ENCODE results near the gene URB2. TPM values are rescaled to one million over a fixed set of nuclear protein-coding genes. Genes with fewer than 3 reads are reported as not detected.

The URB2 gene
- total RNA-seq, 1 donor: 9.0 TPM

DNA sequence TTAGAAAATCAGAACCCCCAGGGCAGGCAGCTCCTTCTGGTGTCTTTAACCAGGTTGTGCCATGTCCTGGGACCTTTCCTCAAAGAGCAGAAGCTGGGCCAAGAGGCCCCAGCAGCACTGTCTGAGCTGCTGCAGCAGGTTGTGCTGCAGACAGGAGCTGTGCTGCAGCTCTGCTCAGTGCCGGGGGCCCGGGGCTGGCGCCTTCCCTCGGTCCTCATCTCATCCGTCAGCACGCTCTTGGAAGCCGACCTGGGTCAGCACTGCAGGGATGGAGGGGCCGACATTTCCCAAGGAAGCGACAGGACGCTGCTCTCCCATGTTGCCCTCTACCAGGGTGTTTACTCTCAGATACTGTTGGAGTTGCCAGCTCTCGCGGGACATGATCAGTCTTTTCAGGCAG is 11.7 kb downstream of the URB2 start:
- no peak overlapping the region for H3K4me2 ChIP-seq (ENCODE audit: insufficient read depth, low read length)
- no peak for DNase-seq (ENCODE audit: insufficient read length, low spot score, missing footprints)
- H3K27me3 ChIP-seq (ENCODE audit: insufficient read depth, low read length): no peaks in the 10 kb centered on the region
- no peak overlapping the region for H3K27ac ChIP-seq (ENCODE audit: low read depth, low read length)
- peaks cover 30% of the 10 kb centered on the region for H3K36me3 ChIP-seq (ENCODE audit: insufficient read depth, low read length)
- H3K4me1 ChIP-seq (ENCODE audit: insufficient read depth, low read length): no peaks in the 10 kb centered on the region
- H3K79me2 ChIP-seq (ENCODE audit: insufficient read depth, low read length): peaks cover 23% of the 10 kb centered on the region
- no peaks in the 10 kb centered on the region for H3K9me3 ChIP-seq (ENCODE audit: low read depth, low read length)
- H4K20me1 ChIP-seq (ENCODE audit: insufficient read depth, low read length): peaks cover 6% of the 10 kb centered on the region
- H2AFZ ChIP-seq (ENCODE audit: low read length): no peak overlapping the region
- H3K4me3 ChIP-seq (ENCODE audit: insufficient read depth, low read length): no peak overlapping the region
- TF ChIP-seq, protein P1, sequence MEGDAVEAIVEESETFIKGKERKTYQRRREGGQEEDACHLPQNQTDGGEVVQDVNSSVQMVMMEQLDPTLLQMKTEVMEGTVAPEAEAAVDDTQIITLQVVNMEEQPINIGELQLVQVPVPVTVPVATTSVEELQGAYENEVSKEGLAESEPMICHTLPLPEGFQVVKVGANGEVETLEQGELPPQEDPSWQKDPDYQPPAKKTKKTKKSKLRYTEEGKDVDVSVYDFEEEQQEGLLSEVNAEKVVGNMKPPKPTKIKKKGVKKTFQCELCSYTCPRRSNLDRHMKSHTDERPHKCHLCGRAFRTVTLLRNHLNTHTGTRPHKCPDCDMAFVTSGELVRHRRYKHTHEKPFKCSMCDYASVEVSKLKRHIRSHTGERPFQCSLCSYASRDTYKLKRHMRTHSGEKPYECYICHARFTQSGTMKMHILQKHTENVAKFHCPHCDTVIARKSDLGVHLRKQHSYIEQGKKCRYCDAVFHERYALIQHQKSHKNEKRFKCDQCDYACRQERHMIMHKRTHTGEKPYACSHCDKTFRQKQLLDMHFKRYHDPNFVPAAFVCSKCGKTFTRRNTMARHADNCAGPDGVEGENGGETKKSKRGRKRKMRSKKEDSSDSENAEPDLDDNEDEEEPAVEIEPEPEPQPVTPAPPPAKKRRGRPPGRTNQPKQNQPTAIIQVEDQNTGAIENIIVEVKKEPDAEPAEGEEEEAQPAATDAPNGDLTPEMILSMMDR (IDR thresholded peaks at IDR 0.05; ENCODE audit: extremely low read depth, low read depth, low read length): no peak

DNA sequence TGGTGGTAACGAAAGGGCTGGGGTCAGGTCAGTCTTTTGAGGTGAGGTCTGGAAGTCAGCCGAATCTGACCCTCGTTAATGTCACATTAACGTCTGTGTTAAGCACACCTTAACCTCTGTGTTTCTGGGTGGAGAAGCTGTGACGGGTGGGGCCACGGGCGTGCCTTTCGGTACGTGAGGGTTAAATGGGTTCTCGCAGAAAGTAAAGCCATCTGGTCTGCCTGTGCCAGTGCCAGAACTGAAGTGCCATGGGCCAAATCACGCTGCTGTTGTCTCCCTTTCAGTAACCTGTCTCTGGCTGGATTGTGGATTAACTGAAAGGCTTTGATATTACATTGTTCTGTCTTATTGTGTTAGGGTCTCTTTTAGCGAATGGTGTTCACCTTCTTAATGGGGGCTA is 14.4 kb downstream of the URB2 start:
- H3K4me1 ChIP-seq (ENCODE audit: insufficient read depth, low read length): no peaks in the 10 kb centered on the region
- H3K36me3 ChIP-seq (ENCODE audit: insufficient read depth, low read length): peaks cover 38% of the 10 kb centered on the region
- no peak overlapping the region for H3K4me3 ChIP-seq (ENCODE audit: insufficient read depth, low read length)
- TF ChIP-seq, protein P1 (IDR thresholded peaks at IDR 0.05; ENCODE audit: extremely low read depth, low read depth, low read length): no peak
- peaks cover 22% of the 10 kb centered on the region for H3K79me2 ChIP-seq (ENCODE audit: insufficient read depth, low read length)
- H3K4me2 ChIP-seq (ENCODE audit: insufficient read depth, low read length): no peak overlapping the region
- H4K20me1 ChIP-seq (ENCODE audit: insufficient read depth, low read length): peaks cover 14% of the 10 kb centered on the region
- no peaks in the 10 kb centered on the region for H3K27me3 ChIP-seq (ENCODE audit: insufficient read depth, low read length)
- no peak overlapping the region for H2AFZ ChIP-seq (ENCODE audit: low read length)
- H3K27ac ChIP-seq (ENCODE audit: low read depth, low read length): no peak overlapping the region
- H3K9me3 ChIP-seq (ENCODE audit: low read depth, low read length): no peaks in the 10 kb centered on the region
- no peak for DNase-seq (ENCODE audit: insufficient read length, low spot score, missing footprints)

DNA sequence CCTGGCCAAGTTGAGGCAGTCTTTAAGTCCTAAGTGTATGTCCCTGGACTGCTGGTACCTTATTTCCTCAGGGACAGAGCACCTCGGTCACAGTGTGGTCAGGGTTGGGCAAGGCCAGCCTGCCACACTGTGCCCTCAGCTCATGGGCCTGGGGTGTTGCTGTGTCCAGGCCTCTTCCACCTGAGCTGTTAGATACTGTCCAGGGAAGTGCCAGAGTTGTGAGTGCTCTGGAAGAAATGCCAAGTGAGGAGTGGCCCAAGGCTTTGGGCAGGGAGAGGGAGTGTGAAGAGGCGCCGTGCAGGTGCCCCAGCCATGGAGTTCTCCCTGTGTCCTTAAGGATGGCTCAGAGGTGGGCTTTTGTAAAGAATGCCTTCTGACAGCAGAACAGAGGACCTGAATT is 15.3 kb downstream of the URB2 start:
- Histone ChIP-seq H3K79me2 (ENCODE audit: insufficient read depth, low read length) (peaks cover 22% of the 10 kb centered on the region), H3K4me2 (ENCODE audit: insufficient read depth, low read length) (no peak overlapping the region), H3K27ac (ENCODE audit: low read depth, low read length) (no peak overlapping the region), H3K4me1 (ENCODE audit: insufficient read depth, low read length) (no peaks in the 10 kb centered on the region), H3K9me3 (ENCODE audit: low read depth, low read length) (no peaks in the 10 kb centered on the region), H4K20me1 (ENCODE audit: insufficient read depth, low read length) (peaks cover 12% of the 10 kb centered on the region), H3K36me3 (ENCODE audit: insufficient read depth, low read length) (peaks cover 39% of the 10 kb centered on the region), H3K27me3 (ENCODE audit: insufficient read depth, low read length) (no peaks in the 10 kb centered on the region), H2AFZ (ENCODE audit: low read length) (no peak overlapping the region), H3K4me3 (ENCODE audit: insufficient read depth, low read length) (no peak overlapping the region)
- TF ChIP-seq, protein P1 (IDR thresholded peaks at IDR 0.05; ENCODE audit: extremely low read depth, low read depth, low read length): no peak
- no peak for DNase-seq (ENCODE audit: insufficient read length, low spot score, missing footprints)

DNA sequence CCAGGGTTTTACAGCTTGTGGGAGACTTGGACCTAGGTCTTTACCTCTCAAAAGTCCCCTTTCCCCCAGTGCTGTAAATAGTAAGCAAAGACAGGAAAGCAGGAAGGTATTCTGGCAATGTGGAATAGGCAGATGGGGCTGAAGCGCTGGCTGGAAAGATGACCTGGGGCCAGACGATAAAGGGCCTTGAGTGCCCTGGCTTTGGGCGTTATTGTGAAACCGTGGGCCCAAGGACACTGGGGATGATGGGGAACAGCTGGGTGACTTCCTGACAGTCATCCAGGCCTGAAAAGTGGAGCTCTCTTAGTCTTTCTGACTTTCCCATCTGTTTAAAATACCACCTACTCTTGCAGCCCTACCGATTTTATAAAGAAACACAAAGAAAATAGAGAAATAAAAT is 16.3 kb downstream of the URB2 start:
- Histone ChIP-seq H3K9me3 (ENCODE audit: low read depth, low read length) (no peaks in the 10 kb centered on the region), H2AFZ (ENCODE audit: low read length) (no peak overlapping the region), H3K27me3 (ENCODE audit: insufficient read depth, low read length) (no peaks in the 10 kb centered on the region), H4K20me1 (ENCODE audit: insufficient read depth, low read length) (peaks cover 12% of the 10 kb centered on the region), H3K4me1 (ENCODE audit: insufficient read depth, low read length) (no peaks in the 10 kb centered on the region), H3K36me3 (ENCODE audit: insufficient read depth, low read length) (peaks cover 38% of the 10 kb centered on the region), H3K4me2 (ENCODE audit: insufficient read depth, low read length) (no peak overlapping the region), H3K79me2 (ENCODE audit: insufficient read depth, low read length) (peaks cover 22% of the 10 kb centered on the region), H3K4me3 (ENCODE audit: insufficient read depth, low read length) (no peak overlapping the region), H3K27ac (ENCODE audit: low read depth, low read length) (no peak overlapping the region)
- TF ChIP-seq, protein P1 (IDR thresholded peaks at IDR 0.05; ENCODE audit: extremely low read depth, low read depth, low read length): no peak
- no peak for DNase-seq (ENCODE audit: insufficient read length, low spot score, missing footprints)
